H9 (cell line): ENCODE data around the gene UFSP1. TPM values are rescaled to one million over a fixed set of nuclear protein-coding genes. Genes with fewer than 3 reads are reported as not detected.
A peak's percentile ranks its signal among the peaks of the same experiment; 100 is the strongest.

ENCODE experiments used
- DNase-seq: peaks from one replicate; pipeline ENCODE4 v3.0.0-alpha.2; 2017
- H2AFZ ChIP-seq: one replicate; pipeline ENCODE4 v1.6.1; 2013; ENCODE audit warnings: mild to moderate bottlenecking, low read length, control low read depth, moderate library complexity
- H2AK5ac ChIP-seq: 2 replicates; pipeline ENCODE4 v1.6.1; 2013; ENCODE audit warnings: low read length, control low read depth, mixed read lengths; ENCODE audit not compliant: insufficient read length
- H2BK120ac ChIP-seq: one replicate; pipeline ENCODE4 v1.6.1; 2013; ENCODE audit warnings: low read depth, mild to moderate bottlenecking, low read length, control low read depth, inconsistent platforms; ENCODE audit not compliant: poor library complexity, severe bottlenecking
- H2BK12ac ChIP-seq: 2 replicates; pipeline ENCODE4 v1.6.1; 2013; ENCODE audit warnings: low read length, control low read depth, mixed read lengths, low read depth; ENCODE audit not compliant: insufficient read length
- H2BK15ac ChIP-seq: 2 replicates; pipeline ENCODE4 v1.6.1; 2013; ENCODE audit warnings: low read depth, low read length, control low read depth
- H2BK20ac ChIP-seq: one replicate; pipeline ENCODE4 v1.6.1; 2013; ENCODE audit warnings: low read depth, mild to moderate bottlenecking, low read length, control low read depth, inconsistent platforms; ENCODE audit not compliant: poor library complexity, severe bottlenecking
- H2BK5ac ChIP-seq: 2 replicates; pipeline ENCODE4 v1.6.1; 2013; ENCODE audit warnings: low read length, control low read depth, mixed read lengths; ENCODE audit not compliant: insufficient read length
- H3K14ac ChIP-seq: 2 replicates; pipeline ENCODE4 v1.6.1; 2013; ENCODE audit warnings: low read length, control low read depth; ENCODE audit not compliant: insufficient read depth
- H3K18ac ChIP-seq: 2 replicates; pipeline ENCODE4 v1.6.1; 2013; ENCODE audit warnings: low read depth, mild to moderate bottlenecking, mixed read lengths, low read length, control low read depth; ENCODE audit not compliant: insufficient read length
- H3K23ac ChIP-seq: 2 replicates; pipeline ENCODE4 v1.6.1; 2013; ENCODE audit warnings: low read length, control low read depth, mixed read lengths, low read depth; ENCODE audit not compliant: insufficient read length
- H3K23me2 ChIP-seq: 2 replicates; pipeline ENCODE4 v1.6.1; 2013; ENCODE audit warnings: low read depth, mild to moderate bottlenecking, mixed read lengths, low read length, control low read depth; ENCODE audit not compliant: insufficient read length, poor library complexity, severe bottlenecking
- H3K27ac ChIP-seq: 2 replicates; pipeline ENCODE4 v1.5.1; 2013; ENCODE audit warnings: low read length, control low read depth, mixed read lengths, low read depth; ENCODE audit not compliant: insufficient read length
- H3K27me3 ChIP-seq: 2 replicates; pipeline ENCODE4 v1.6.1; 2013; ENCODE audit warnings: low read length, control low read depth, inconsistent platforms; ENCODE audit not compliant: insufficient read depth
- H3K4ac ChIP-seq: 2 replicates; pipeline ENCODE4 v1.6.1; 2013; ENCODE audit warnings: low read depth, mild to moderate bottlenecking, control low read depth, inconsistent platforms, low read length, moderate library complexity
- H3K4me1 ChIP-seq: 2 replicates; pipeline ENCODE4 v1.6.1; 2013; ENCODE audit warnings: low read length, control low read depth, inconsistent platforms; ENCODE audit not compliant: insufficient read depth
- H3K4me2 ChIP-seq: 2 replicates; pipeline ENCODE4 v1.6.1; 2013; ENCODE audit warnings: low read length, control low read depth, mixed read lengths; ENCODE audit not compliant: insufficient read length, insufficient read depth
- H3K56ac ChIP-seq: 2 replicates; pipeline ENCODE4 v1.6.1; 2013; ENCODE audit warnings: low read depth, mild to moderate bottlenecking, mixed read lengths, low read length, control low read depth; ENCODE audit not compliant: insufficient read length
- H3K79me1 ChIP-seq: 2 replicates; pipeline ENCODE4 v1.6.1; 2013; ENCODE audit warnings: low read depth, mild to moderate bottlenecking, moderate library complexity, low read length, control low read depth, inconsistent platforms; ENCODE audit not compliant: insufficient read depth, poor library complexity, severe bottlenecking
- H3K79me2 ChIP-seq: 2 replicates; pipeline ENCODE4 v1.6.1; 2013; ENCODE audit warnings: low read length, control low read depth, inconsistent platforms; ENCODE audit not compliant: insufficient read depth
- H3K9ac ChIP-seq: 2 replicates; pipeline ENCODE4 v1.6.1; 2013; ENCODE audit warnings: low read length, control low read depth, mixed read lengths; ENCODE audit not compliant: insufficient read length; ENCODE audit errors: extremely low read depth
- H3K9me3 ChIP-seq: one replicate; pipeline ENCODE4 v1.6.1; 2013; ENCODE audit warnings: low read depth, low read length, inconsistent platforms; ENCODE audit not compliant: control insufficient read depth
- H3T11ph ChIP-seq: one replicate; pipeline ENCODE4 v1.6.1; 2013; ENCODE audit warnings: mild to moderate bottlenecking, low read length, control low read depth, inconsistent platforms
- H4K20me1 ChIP-seq: one replicate; pipeline ENCODE4 v1.6.1; 2013; ENCODE audit not compliant: control insufficient read depth, insufficient read length, insufficient read depth
- H4K5ac ChIP-seq: 2 replicates; pipeline ENCODE4 v1.6.1; 2013; ENCODE audit warnings: low read depth, mild to moderate bottlenecking, mixed read lengths, low read length, control low read depth; ENCODE audit not compliant: insufficient read length
- H4K8ac ChIP-seq: replicated peaks from 2 replicates; pipeline ENCODE4 v1.6.1; 2013; ENCODE audit warnings: low read length, control low read depth, mixed read lengths, low read depth; ENCODE audit not compliant: insufficient read length
- H4K91ac ChIP-seq: 2 replicates; pipeline ENCODE4 v1.6.1; 2013; ENCODE audit warnings: low read depth, mild to moderate bottlenecking, moderate library complexity, mixed read lengths, low read length, control low read depth; ENCODE audit not compliant: insufficient read length
- H3K27ac Mint-ChIP-seq, 3 experiments: 2 replicates in 2 of 3; 3 replicates in 1 of 3; pipeline ENCODE4 v1.8.0; 2020 to 2021; ENCODE audit warnings: mixed read lengths in 3 of 3, mild to moderate bottlenecking in 1 of 3, moderate library complexity in 1 of 3
- H3K27me3 Mint-ChIP-seq: 2 replicates; pipeline ENCODE4 v1.8.0; 2021; ENCODE audit warnings: low read depth, mild to moderate bottlenecking, moderate library complexity, mixed read lengths
- H3K36me3 Mint-ChIP-seq, 3 experiments: 2 replicates in 2 of 3; 3 replicates in 1 of 3; pipeline ENCODE4 v1.8.0; 2020 to 2021; ENCODE audit warnings: low read depth in 3 of 3, mixed read lengths in 3 of 3; ENCODE audit not compliant: insufficient read depth in 1 of 3
- H3K4me1 Mint-ChIP-seq, 2 experiments: 2 replicates each; pipeline ENCODE4 v1.8.0; 2020; ENCODE audit warnings: mixed read lengths in 2 of 2
- H3K4me3 Mint-ChIP-seq, 2 experiments: 2 replicates in 1 of 2; 3 replicates in 1 of 2; pipeline ENCODE4 v1.8.0; 2020 to 2021; ENCODE audit warnings: mild to moderate bottlenecking in 2 of 2, mixed read lengths in 2 of 2, moderate library complexity in 1 of 2
- H3K9me3 Mint-ChIP-seq, 2 experiments: 2 replicates in 1 of 2; 3 replicates in 1 of 2; pipeline ENCODE4 v1.8.0; 2020; ENCODE audit warnings: mild to moderate bottlenecking in 2 of 2, mixed read lengths in 2 of 2, moderate library complexity in 1 of 2
- CTCF ChIP-seq: fragments of 200-600 bp; sonication (generic); conservative IDR thresholded peaks from 3 replicates; pipeline ENCODE4 v1.8.0; 2021; ENCODE audit warnings: antibody characterized with exemption, mild to moderate bottlenecking
- WGBS: extraction: QIAGEN DNeasy Blood & Tissue Kit; methylation state at CpG from one replicate; pipeline ENCODE4 v1.1.7; 2013; ENCODE audit warnings: missing lambda C conversion rate, low lambda C conversion rate, mixed read lengths; ENCODE audit not compliant: insufficient read length; ENCODE audit errors: extremely low coverage; 5-methylcytosine and 5-hydroxymethylcytosine counted together
- total RNA-seq: library from RNA; stranded (reverse); gene quantifications from 2 replicates; pipeline ENCODE4 v1.2.1, GENCODE V29; 2021

UFSP1 gene
- total RNA-seq, 1 experiment from 2014 or later, result 4.3 TPM

GRCh38 chr7:100914208-100914878 lies 24.8 kb upstream of the UFSP1 start:
- Histone ChIP-seq H2AK5ac (no peak overlapping the region), H3K23me2 (no peaks in the 10 kb centered on the region), H3K9me3 (no peaks in the 10 kb centered on the region), H2AFZ (no peak overlapping the region), H3K4me1 (0 out of 2 replicates have a peak, but pooled peaks cover 2% of the 10 kb centered on the region), H3K23ac (no peak overlapping the region), H3K4ac (no peak overlapping the region), H4K91ac (no peak overlapping the region), H3K14ac (no peak overlapping the region), H2BK12ac (no peak overlapping the region), H4K20me1 (no peaks in the 10 kb centered on the region), H3K79me1 (no peaks in the 10 kb centered on the region), H3K27me3 (no peaks in the 10 kb centered on the region), H3K79me2 (no peaks in the 10 kb centered on the region), H4K5ac (no peak overlapping the region), H3K4me2 (no peak overlapping the region), H3K18ac (no peak overlapping the region), H2BK15ac (no peak overlapping the region), H4K8ac (no peak overlapping the region), H3K9ac (no peak overlapping the region), H3K56ac (no peak overlapping the region), H2BK120ac (no peak overlapping the region), H3T11ph (no peak overlapping the region), H2BK20ac (no peak overlapping the region), H2BK5ac (no peak overlapping the region), H3K27ac (no peak overlapping the region)
- Mint-ChIP-seq H3K27me3 (no peaks in the 10 kb centered on the region; the same call in 1 of the 2 replicates), H3K9me3 (no peaks in the 10 kb centered on the region; a peak in 1 of 5 replicates), H3K4me3 (no peak overlapping the region), H3K27ac (0 out of 7 replicates have a peak overlapping the region, but pooled peaks of 1 of the 3 experiments have one; percentile 24), H3K36me3 (no peaks in the 10 kb centered on the region; a peak in 1 of 7 replicates), H3K4me1 (peaks cover 7 to 14% of the 10 kb centered on the region in 2 experiments)
- DNase-seq, result no peak
- TF ChIP-seq CTCF, result no peak
- no CpG with 5 or more reads among the region's 15 CpGs for WGBS
